Thoracic aorta (tissue), 2 donors: ENCODE data around the gene SIL1. TPM values are rescaled to one million over a fixed set of nuclear protein-coding genes. Genes with fewer than 3 reads are reported as not detected.

Source experiments
- ATAC-seq: fragments of 150-250 bp; one replicate; pipeline ENCODE4 v1.8.0; 2017; ENCODE audit warnings: low read depth; ENCODE audit not compliant: insufficient number of reproducible peaks, low FRiP score
- DNase-seq: peaks from one replicate; pipeline ENCODE4 v3.0.0-alpha.2; 2020; ENCODE audit warnings: low spot score
- H3K27ac ChIP-seq, 2 donors: fragments of 200-600 bp; sonication (generic); 1 replicate in 1 of 2; 2 replicates in 1 of 2; pipeline ENCODE4 v1.5.1; 2016; ENCODE audit warnings: mild to moderate bottlenecking in 2 of 2, moderate library complexity in 2 of 2
- H3K27me3 ChIP-seq: fragments of 200-600 bp; sonication (generic); replicated peaks from 2 replicates; pipeline ENCODE4 v1.6.0; 2016; ENCODE audit warnings: mild to moderate bottlenecking; ENCODE audit not compliant: insufficient read depth
- H3K36me3 ChIP-seq: fragments of 200-600 bp; sonication (generic); one replicate; pipeline ENCODE4 v1.5.1; 2016
- H3K4me1 ChIP-seq, 2 donors: fragments of 200-600 bp; sonication (generic); 1 replicate in 1 of 2; 2 replicates in 1 of 2; pipeline versions ENCODE4 v1.5.1 to v1.6.0; 2016; ENCODE audit warnings: low read depth in 2 of 2, mild to moderate bottlenecking in 1 of 2; ENCODE audit not compliant: control insufficient read depth in 1 of 2
- H3K4me3 ChIP-seq: fragments of 200-600 bp; sonication (generic); 2 replicates; pipeline ENCODE4 v1.5.1; 2016; ENCODE audit warnings: mild to moderate bottlenecking
- H3K9me3 ChIP-seq: fragments of 200-600 bp; sonication (generic); 2 replicates; pipeline ENCODE4 v1.5.1; 2016
- CTCF ChIP-seq: fragments of 200-600 bp; sonication (generic); IDR thresholded peaks from one replicate; pipeline ENCODE4 v1.5.1; 2019; ENCODE audit warnings: antibody characterized with exemption
- total RNA-seq, 2 donors: library from RNA; depleted of rRNA; stranded (reverse); fragments of >200 nt; gene quantifications; one replicate each; pipeline versions ENCODE4 v1.1.0 to v1.2.3, GENCODE V29; 2016

SIL1 gene
- total RNA-seq, 2 donors from 2014 or later: 33.1 to 41.2 TPM

- DNase-seq (no peak), ATAC-seq (no peak)
- Histone ChIP-seq H3K4me1 (peaks cover 6 to 7% of the 10 kb centered on the region in 2 donors), H3K9me3 (no peaks in the 10 kb centered on the region), H3K27ac (no peak overlapping the region), H3K4me3 (no peak overlapping the region), H3K36me3 (peaks cover 5% of the 10 kb centered on the region), H3K27me3 (no peaks in the 10 kb centered on the region)
- no peak for TF ChIP-seq CTCF
Measured at GRCh38 chr5:138900281-138900965, 297.7 kb downstream of the SIL1 start.

GRCh38 chr5:138898742-138899141 is 299.4 kb downstream of the SIL1 start:
- Histone ChIP-seq H3K27ac (no peak overlapping the region), H3K9me3 (no peaks in the 10 kb centered on the region), H3K27me3 (no peaks in the 10 kb centered on the region), H3K4me1 (peaks cover 6 to 7% of the 10 kb centered on the region in 2 donors), H3K36me3 (no peaks in the 10 kb centered on the region), H3K4me3 (no peak overlapping the region)
- no peak for ATAC-seq
- no peak for DNase-seq
- TF ChIP-seq CTCF: no peak

- no peaks in the 10 kb centered on the region for H3K36me3 ChIP-seq
- no peak for DNase-seq
- ATAC-seq: no peak
- no peak for TF ChIP-seq CTCF
- peaks cover 3 to 6% of the 10 kb centered on the region in 2 donors for H3K4me1 ChIP-seq
- H3K9me3 ChIP-seq: no peaks in the 10 kb centered on the region
- no peak overlapping the region for H3K27ac ChIP-seq
- H3K4me3 ChIP-seq: no peak overlapping the region
- H3K27me3 ChIP-seq: no peaks in the 10 kb centered on the region
Measured at GRCh38 chr5:138898299-138898698, 299.9 kb downstream of the SIL1 start.

Other genes starting within 250 kb of the SIL1 start
- 100 to 1,000 TPM; 194 to 264 TPM for gene MATR3, start 95.4 kb upstream of the SIL1 start, total RNA-seq
- gene PAIP2, start 143.5 kb upstream of the SIL1 start, total RNA-seq: 10 to 100 TPM; 53.9 to 65.6 TPM
- not detected for gene SLC23A1, start 184.9 kb upstream of the SIL1 start, total RNA-seq
- gene MZB1, start 191.5 kb upstream of the SIL1 start, total RNA-seq: not detected
- gene PROB1, start 196.7 kb upstream of the SIL1 start, total RNA-seq: 1 to 10 TPM; 1.9 to 4.9 TPM
- 10 to 100 TPM in 1 of 2 donors, 1 to 10 TPM in 1; 1.2 to 11.6 TPM for gene SPATA24, start 205.7 kb upstream of the SIL1 start, total RNA-seq
- gene DNAJC18, start 241.2 kb upstream of the SIL1 start, total RNA-seq: 10 to 100 TPM in 1 of 2 donors, 1 to 10 TPM in 1; 6.9 to 16.7 TPM